ES-I3 (cell line): ENCODE measurements around the gene STAT4.

Experiments used
- H3K36me3 ChIP-seq: 2 replicates; pipeline ENCODE4 v1.6.1; 2013; ENCODE audit warnings: mild to moderate bottlenecking, low read length, control low read depth, moderate library complexity; ENCODE audit not compliant: insufficient read depth
- H3K4me1 ChIP-seq: 2 replicates; pipeline ENCODE4 v1.6.1; 2013; ENCODE audit warnings: mild to moderate bottlenecking, control low read depth, low read length; ENCODE audit not compliant: insufficient read depth
- H3K9ac ChIP-seq: 2 replicates; pipeline ENCODE4 v1.6.1; 2013; ENCODE audit warnings: low read depth, mild to moderate bottlenecking, low read length, moderate library complexity
- H3K9me3 ChIP-seq: 2 replicates; pipeline ENCODE4 v1.6.1; 2013; ENCODE audit warnings: mild to moderate bottlenecking, low read length, moderate library complexity; ENCODE audit not compliant: control insufficient read depth, insufficient read depth

The STAT4 gene

DNA sequence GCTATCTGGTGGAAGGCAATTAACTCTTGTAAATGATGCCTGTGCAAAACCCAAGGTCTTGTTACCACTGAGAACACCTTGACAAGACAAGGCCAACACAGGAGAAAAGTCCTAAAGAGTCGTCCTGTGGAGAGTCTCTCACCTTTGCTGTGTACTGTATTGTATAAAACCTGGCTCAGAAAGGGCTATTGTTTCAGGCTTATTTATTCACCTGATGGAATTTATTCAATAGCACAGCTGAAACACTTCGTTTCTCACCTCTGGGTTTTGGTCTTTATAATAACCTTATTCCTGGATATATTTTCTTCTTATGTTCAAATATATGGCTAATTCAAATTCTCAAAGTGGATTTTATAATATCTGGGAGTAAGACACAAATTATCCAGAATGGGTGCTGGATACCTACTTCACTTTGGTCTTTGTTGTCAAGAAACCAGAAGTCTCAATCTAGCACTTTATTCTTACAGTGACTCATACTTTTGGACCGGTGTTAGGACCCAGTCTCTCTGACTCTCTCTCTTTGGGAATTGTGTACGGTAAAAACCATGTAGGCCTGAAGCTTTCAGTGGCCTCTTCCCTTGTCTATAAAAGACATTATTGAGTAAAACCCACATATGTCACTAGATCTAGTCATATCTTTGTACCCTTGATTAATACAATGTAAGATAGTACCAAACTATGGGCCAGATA, 16.1 kb upstream of the STAT4 start:
- H3K9ac ChIP-seq = no peak overlapping the region
- H3K36me3 ChIP-seq = no peaks in the 10 kb centered on the region
- H3K9me3 ChIP-seq = no peaks in the 10 kb centered on the region
- H3K4me1 ChIP-seq = no peaks in the 10 kb centered on the region

DNA sequence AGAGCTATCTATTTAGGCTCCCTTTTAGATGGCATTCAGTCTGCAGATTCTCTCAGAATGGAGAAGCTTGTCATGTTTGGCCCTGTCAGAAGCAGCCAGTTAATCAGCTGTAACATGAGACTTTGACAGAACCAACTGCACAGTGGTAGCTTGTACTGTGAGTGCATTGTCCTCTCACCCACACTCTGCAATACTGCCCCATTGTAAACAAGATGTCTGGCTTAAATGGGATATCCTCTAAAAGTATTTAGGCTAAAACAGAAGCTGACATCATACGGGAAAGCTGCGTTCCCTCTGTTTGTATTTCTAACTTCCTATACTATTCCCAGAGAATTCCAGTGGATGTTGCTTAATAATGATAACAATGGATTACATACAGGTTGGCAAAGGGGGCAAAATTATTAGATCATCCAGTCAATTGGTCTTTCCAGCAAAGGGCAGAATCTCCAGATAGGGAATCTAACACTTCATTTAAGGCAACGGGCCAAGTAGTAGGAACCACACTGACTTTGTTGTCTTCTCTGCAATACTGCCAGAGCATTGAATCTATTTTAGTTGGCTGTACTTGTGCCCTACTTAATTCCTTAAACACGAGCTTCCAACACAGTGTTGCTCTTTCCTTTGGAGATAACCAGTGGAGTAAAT, 15.4 kb upstream of the STAT4 start:
- H3K36me3 ChIP-seq = no peaks in the 10 kb centered on the region
- no peaks in the 10 kb centered on the region for H3K9me3 ChIP-seq
- no peak overlapping the region for H3K9ac ChIP-seq
- no peaks in the 10 kb centered on the region for H3K4me1 ChIP-seq

DNA sequence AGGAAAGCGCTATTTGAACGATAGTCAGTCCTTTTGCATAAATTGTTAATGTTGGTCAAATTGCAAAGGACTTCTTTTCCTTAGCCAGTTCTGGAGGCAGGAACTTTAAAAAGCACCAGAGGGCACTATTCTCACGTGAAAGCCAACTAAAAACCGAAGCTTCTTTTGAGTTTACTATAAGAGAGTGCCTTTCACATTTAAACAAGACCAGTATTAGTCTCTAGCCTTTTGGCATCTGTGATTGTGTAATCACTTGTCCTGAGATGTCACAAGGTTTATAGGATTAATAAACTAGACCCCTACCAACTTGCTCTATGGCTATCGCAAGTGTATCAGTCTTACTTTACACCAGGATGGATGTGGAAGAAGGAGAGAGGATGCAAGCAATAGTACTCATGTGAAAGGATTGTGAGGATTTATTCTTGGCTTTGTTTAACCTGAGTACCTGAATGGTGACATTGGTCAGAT, 14.4 kb upstream of the STAT4 start:
- Histone ChIP-seq H3K36me3 (no peaks in the 10 kb centered on the region), H3K9me3 (no peaks in the 10 kb centered on the region), H3K9ac (no peak overlapping the region), H3K4me1 (no peaks in the 10 kb centered on the region)

DNA sequence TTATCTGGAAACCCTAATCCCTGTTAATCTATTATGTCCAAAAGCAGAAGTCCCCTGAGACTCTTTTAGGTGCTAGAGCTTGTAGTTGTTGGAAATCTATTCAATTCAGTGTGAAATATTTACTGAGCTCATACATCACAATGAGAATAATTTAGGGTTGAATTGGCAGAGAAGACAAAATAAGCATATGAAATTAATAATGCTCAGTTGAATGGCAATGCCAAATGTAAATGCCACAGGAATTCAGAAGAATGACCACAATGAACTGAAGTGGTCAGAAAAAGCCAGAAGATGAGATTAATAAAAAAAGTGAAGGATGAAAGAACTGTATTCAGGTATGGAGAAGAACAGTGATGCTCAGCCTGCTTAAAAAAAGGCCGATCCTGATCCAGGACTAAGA, 8.0 kb upstream of the STAT4 start:
- no peaks in the 10 kb centered on the region for H3K9me3 ChIP-seq
- no peaks in the 10 kb centered on the region for H3K36me3 ChIP-seq
- no peak overlapping the region for H3K9ac ChIP-seq
- no peaks in the 10 kb centered on the region for H3K4me1 ChIP-seq

DNA sequence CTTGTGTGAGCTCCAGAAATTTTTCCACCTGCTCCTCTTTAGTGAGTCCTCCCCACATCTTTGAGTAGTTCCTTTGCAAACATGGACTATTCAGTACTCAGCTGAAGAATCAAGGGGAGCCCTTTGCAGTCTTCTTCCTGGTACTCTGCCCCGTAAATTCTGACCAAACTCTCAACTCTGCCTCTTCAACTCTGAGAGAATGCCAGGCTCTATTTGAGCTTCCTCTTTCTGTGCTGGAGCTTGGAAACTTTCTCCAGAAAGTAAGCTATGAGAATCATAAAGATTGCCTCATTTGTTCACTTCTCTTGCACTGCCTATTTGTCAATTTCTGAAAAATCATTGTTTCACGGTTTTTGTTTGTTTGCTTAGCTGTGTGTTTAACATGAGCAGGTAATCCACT, 7.4 kb upstream of the STAT4 start:
- Histone ChIP-seq H3K9ac (no peak overlapping the region), H3K4me1 (no peaks in the 10 kb centered on the region), H3K36me3 (no peaks in the 10 kb centered on the region), H3K9me3 (no peaks in the 10 kb centered on the region)

DNA sequence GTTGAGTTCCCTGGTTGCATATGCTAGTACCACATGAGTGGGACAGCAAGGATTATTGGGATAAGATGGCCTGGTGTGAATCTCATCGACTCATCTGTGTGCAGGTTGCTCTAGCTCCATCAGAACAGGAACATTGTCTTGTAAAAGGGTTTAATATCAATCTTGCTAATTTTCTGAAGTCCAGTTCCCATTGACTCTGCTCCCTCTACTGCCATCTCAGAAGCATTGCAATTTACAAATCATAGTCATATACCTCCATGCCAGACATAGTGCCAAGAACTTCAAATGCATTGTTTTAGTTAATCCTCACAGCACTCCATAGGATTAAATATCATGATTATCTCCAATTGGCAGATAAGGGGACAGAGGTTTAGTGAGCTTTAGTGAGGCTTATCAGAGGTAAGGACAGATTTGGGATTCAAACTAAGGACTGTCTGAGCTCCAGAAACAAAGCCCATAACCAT, 4.8 kb upstream of the STAT4 start:
- Histone ChIP-seq H3K9me3 (no peaks in the 10 kb centered on the region), H3K9ac (no peak overlapping the region), H3K4me1 (no peaks in the 10 kb centered on the region), H3K36me3 (no peaks in the 10 kb centered on the region)

DNA sequence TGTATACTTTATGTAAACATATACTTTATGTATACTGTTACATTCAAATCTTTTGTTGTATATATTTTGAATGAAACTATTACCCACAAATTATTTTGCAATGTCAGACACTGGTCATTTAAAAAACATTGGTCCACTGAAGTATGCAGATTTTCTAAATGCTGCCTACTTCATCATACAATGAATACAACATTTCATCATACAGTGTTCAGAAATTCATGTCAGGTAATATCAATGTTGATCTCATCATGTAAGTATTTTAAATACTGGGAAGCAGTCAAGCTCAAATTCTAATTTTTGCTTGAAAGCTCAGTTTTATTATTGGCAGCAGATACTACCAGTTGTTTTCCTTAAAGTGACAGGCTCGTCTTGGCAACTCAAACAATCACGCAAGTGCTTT, 2.9 kb upstream of the STAT4 start:
- Histone ChIP-seq H3K4me1 (no peaks in the 10 kb centered on the region), H3K36me3 (no peaks in the 10 kb centered on the region), H3K9ac (no peak overlapping the region), H3K9me3 (no peaks in the 10 kb centered on the region)

DNA sequence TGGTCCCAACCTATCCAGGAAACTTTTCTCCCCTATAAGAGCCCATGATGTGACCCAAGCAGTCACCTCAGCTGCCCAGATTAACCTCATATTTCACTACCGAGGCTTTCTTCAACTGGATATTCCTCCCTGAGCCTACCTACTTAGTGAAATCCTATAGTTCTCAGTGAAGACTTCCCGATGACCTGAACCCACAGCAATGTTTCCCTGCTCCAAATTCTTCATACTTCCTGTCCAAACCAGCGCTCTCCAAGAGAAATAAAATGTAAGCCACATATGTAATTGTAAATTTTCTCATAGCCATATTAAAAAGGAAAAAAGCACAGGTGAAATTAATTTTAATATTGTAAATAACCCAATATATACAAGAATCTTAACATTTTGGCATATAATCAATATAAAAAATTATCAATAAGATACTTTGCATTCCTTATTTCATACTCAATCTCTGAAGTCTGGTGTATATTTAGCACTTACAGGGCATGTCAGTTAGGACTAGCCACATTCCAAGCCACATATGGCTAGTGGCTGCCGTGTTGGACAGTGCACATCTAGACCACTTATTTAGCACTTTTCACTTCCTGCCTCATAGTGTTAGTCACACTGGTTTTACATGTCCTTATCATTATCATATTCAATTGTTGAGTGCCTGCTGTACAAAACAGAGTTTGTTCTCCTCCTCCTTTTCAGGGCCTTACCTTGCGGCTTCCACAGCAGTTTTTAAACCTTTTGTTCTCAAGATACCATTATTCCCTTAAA, 1.9 kb upstream of the STAT4 start:
- no peaks in the 10 kb centered on the region for H3K36me3 ChIP-seq
- H3K9me3 ChIP-seq = no peaks in the 10 kb centered on the region
- no peak overlapping the region for H3K9ac ChIP-seq
- H3K4me1 ChIP-seq = no peaks in the 10 kb centered on the region

DNA sequence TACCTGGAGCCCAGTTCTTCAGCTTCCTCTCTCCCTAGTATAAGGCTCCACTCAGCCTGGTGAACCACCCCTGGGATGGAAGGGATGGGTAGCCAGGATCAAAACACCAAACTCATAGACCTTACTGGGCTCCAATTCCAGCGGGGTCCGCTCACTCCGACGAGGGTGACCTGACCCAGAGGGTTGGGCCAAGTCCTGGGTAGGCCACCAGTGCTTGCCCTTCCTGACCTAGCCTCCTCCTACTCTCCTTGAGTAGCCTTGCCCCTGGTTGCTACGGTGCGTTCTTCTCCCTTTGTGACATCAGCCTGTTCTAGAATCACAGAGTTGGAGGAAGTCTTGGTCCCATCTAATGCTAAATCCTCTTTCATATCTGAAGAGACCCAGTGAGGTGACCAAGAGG, 537 bp upstream of the STAT4 start:
- no peaks in the 10 kb centered on the region for H3K36me3 ChIP-seq
- peak overlapping the region; percentile 74; the same call in 1 of the 2 replicates for H3K9ac ChIP-seq
- H3K4me1 ChIP-seq = no peaks in the 10 kb centered on the region
- no peaks in the 10 kb centered on the region for H3K9me3 ChIP-seq

DNA sequence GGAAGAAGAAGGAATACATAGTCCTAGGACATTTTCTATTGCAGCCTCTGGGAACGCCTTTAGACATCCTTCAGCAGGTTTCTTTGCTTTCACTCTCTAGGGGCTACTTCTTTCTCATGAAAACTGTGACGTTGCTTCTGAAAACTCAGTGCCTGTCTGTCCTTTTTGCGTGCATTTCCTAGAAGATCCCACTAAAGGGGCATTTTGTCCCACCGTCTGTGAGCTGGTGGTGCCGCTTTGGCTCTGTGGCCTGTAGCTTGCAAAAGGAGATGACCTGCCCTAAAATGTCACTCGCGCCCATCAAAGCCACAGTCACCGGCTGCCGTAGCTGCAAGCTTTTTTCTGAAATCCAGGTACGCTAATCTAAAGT, 579 bp downstream of the STAT4 start:
- H3K36me3 ChIP-seq = no peaks in the 10 kb centered on the region
- H3K9me3 ChIP-seq = no peaks in the 10 kb centered on the region
- H3K4me1 ChIP-seq = no peaks in the 10 kb centered on the region
- peak overlapping the region; percentile 74 for H3K9ac ChIP-seq

DNA sequence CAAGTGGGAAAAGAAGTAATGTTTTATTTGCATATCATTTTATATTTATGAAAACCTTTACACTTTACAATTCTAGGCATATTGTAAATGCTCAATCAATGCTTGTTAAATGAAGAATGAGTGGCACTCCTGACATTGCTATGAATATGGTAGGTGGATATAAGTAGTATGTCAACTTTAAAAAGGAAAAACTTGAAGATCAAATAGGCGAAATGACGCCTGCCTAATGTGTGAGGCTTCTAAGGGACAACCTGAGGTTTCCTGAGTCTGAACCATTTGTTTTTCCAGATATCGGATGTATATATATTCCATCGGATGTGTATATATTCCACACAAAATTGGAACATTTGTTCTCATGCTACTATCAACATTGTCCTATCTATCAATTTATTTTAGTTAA, 1.4 kb downstream of the STAT4 start:
- Histone ChIP-seq H3K9me3 (no peaks in the 10 kb centered on the region), H3K9ac (no peak overlapping the region), H3K4me1 (no peaks in the 10 kb centered on the region), H3K36me3 (no peaks in the 10 kb centered on the region)

DNA sequence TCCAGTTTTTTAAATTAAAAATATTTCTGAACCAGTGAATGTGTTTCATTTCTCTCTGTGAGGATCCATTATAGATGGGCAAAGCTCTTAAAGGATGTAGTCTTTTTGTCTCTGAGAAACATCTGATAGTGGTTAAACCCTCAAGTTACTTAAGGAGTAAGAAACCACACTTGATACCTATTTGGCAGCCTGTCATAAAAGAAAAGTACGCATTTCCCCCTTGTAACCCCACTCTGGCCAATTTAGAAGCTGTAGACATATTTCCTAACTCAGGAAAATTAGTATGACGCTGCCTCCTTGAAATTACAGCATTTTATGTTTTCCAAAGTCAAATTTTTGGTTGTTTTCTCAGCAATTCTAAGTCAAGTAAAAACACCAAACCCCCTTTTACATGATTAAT, 2.0 kb downstream of the STAT4 start:
- Histone ChIP-seq H3K9me3 (no peaks in the 10 kb centered on the region), H3K9ac (no peak overlapping the region), H3K4me1 (no peaks in the 10 kb centered on the region), H3K36me3 (no peaks in the 10 kb centered on the region)

DNA sequence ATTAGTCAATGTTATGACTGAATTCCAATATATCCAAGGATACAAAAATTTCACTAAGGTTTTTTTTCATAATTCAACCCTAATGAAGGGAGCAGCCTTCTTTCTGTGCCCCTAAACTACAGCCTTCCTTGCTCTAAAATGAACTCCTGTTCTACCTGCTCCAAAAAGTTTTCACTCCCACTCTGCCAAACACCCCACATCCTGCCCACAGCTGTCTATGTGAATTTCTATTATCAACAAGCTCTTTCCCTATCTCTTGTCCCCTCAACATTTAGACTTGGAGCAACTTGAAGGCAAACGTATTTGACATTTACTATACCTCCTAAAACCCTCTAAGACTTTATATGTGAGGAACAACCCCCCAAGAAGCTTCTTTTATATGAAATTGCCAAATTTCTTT, 2.5 kb downstream of the STAT4 start:
- Histone ChIP-seq H3K9me3 (no peaks in the 10 kb centered on the region), H3K36me3 (no peaks in the 10 kb centered on the region), H3K4me1 (no peaks in the 10 kb centered on the region), H3K9ac (no peak overlapping the region)

DNA sequence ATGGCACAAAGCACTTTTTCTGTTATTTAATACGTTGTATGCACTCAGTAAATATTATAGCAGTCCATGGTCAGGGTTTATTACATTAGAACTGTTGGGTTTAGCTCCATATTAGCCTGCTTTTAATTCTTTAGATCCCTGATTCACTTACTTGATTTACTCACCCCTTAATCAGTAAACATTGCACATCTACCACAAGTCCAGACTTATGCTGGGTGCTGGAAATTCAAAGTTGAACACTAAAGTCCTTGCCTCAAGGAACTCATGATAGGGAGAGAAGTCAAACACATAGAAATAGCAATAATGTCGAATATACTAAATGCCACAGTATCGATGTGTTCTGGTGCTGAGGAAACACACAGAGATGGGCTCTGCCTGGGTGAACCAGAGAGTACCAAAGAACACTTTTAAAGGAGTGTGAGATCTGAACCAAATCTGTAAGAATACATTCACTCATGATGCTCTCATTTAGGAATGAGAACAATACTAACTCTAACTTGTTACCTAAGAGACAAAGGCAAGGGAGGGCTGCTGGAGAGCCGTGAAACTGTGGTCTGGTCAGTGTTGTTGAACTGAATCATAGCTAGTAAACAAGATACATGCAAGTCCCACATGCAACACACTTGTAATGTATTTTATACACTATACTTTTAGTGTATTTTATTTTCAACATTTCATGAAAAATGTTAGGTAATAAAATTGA, 4.9 kb downstream of the STAT4 start:
- H3K9ac ChIP-seq = no peak overlapping the region
- H3K4me1 ChIP-seq = no peaks in the 10 kb centered on the region
- no peaks in the 10 kb centered on the region for H3K36me3 ChIP-seq
- H3K9me3 ChIP-seq = no peaks in the 10 kb centered on the region
